Heart left ventricle (tissue), 16 donors: ENCODE results near the gene PHLPP1. TPM values are rescaled to one million over a fixed set of nuclear protein-coding genes. Genes with fewer than 3 reads are reported as not detected.
A peak's percentile ranks its signal among the peaks of the same experiment; 100 is the strongest.

ENCODE experiments used
- ATAC-seq, 4 donors: fragments of 200-7000 bp; cut with Tn5 transposase; one replicate each; pipeline ENCODE4 v1.9.1; 2020 to 2022; ENCODE audit warnings: moderate library complexity in 4 of 4, mild to moderate bottlenecking in 3 of 4, moderate number of reproducible peaks in 1 of 4
- DNase-seq, 5 donors: peaks; one replicate each; pipeline ENCODE4 v3.0.0-alpha.2; 2020
- H3K27ac ChIP-seq, 12 donors: fragments of 200-600 bp; sonication (generic) in 4 of 12; one replicate each; pipeline versions ENCODE4 v1.5.0 to v1.8.0; 2016 to 2022; ENCODE audit warnings: mild to moderate bottlenecking in 2 of 12
- H3K27me3 ChIP-seq, 9 donors: fragments of 200-600 bp; sonication (generic) in 2 of 9; one replicate each; pipeline versions ENCODE4 v1.5.1 to v1.8.0; 2016 to 2022; ENCODE audit warnings: mild to moderate bottlenecking in 3 of 9
- H3K36me3 ChIP-seq, 9 donors: fragments of 200-600 bp; sonication (generic) in 2 of 9; one replicate each; pipeline versions ENCODE4 v1.5.0 to v1.8.0; 2018 to 2022; ENCODE audit warnings: mild to moderate bottlenecking in 2 of 9
- H3K4me1 ChIP-seq, 12 donors: fragments of 200-600 bp; sonication (generic) in 4 of 12; one replicate each; pipeline versions ENCODE4 v1.5.0 to v1.8.0; 2016 to 2022; ENCODE audit warnings: mild to moderate bottlenecking in 3 of 12
- H3K4me3 ChIP-seq, 12 donors: fragments of 200-600 bp; sonication (generic) in 4 of 12; one replicate each; pipeline versions ENCODE4 v1.5.0 to v1.8.0; 2017 to 2022; ENCODE audit warnings: mild to moderate bottlenecking in 9 of 12, moderate library complexity in 4 of 12
- H3K9me3 ChIP-seq, 12 donors: fragments of 200-600 bp; sonication (generic) in 4 of 12; one replicate each; pipeline versions ENCODE4 v1.5.0 to v1.8.0; 2016 to 2022; ENCODE audit warnings: mild to moderate bottlenecking in 1 of 12
- POLR2A ChIP-seq, 2 donors: fragments of 450-650 bp; IDR thresholded peaks; one replicate each; pipeline ENCODE4 v1.6.1; 2017; ENCODE audit warnings: antibody characterized with exemption in 2 of 2, mild to moderate bottlenecking in 2 of 2, moderate library complexity in 2 of 2
- WGBS, 4 donors: extraction: QIAGEN DNeasy Blood & Tissue Kit in 2 of 4; methylation state at CpG; one replicate each; pipeline versions ENCODE4 v1.1.5 to v1.1.7; 2013 to 2018; 5-methylcytosine and 5-hydroxymethylcytosine counted together
- intact Hi-C, 10 donors: fragments of 100-400 bp; cut with DNase I; formaldehyde crosslinking; loops; one replicate each; pipeline versions ENCODE4 v1.11.1 to v1.14.2; 2022
- polyA plus RNA-seq, 2 donors: library from polyadenylated mRNA; stranded (reverse); fragments of 200-250 nt; gene quantifications; one replicate each; pipeline ENCODE4 v1.2.3, GENCODE V29; 2013
- total RNA-seq, 9 donors: library from RNA; depleted of rRNA in 2 of 9; stranded (reverse); fragments of >200 nt in 2 of 9; fragmentation: NEBNext Ultra II Directional in 3 of 9; extraction: Animal tissue kit (Norgen Biotek cat#: 25700) in 3 of 9; gene quantifications; one replicate each; pipeline versions ENCODE4 v1.1.0 to v1.2.4, GENCODE V29; 2016 to 2023
- TF ChIP-seq, protein P1 (sequence below), 12 donors: fragments of 200-600 bp; sonication (generic) in 4 of 12; IDR thresholded peaks; one replicate each; pipeline versions ENCODE4 v1.5.0 to v1.8.0; 2018 to 2022; ENCODE audit warnings: antibody characterized with exemption in 12 of 12, mild to moderate bottlenecking in 5 of 12
- donor health status: ischemic (EF 13 %, LVEDD 7.1; RV severe dilation, severe dysfunction).
- donor health status: healthy with polysubstance abuse.
- donor health status: DM: no; HTN: yes; CAD: no.
- donor health status: DM: no; HTN: no; CAD: no.
- donor health status: ischemic (EF 25% LVEDD 6.9; RV normal size, moderate dysfunction).
- donor health status: ischemic (EF 25% LVEDD 5.7; RV mildly dilated, moderate dysfunction).
- donor health status: healthy.
- donor health status: DM: yes; HTN: yes; CAD: no.
- donor health status: ischemic (EF 35%, LVEDD 5.7; RV mildly dilated, moderate dysfunction).
- donor health status: nonischemic (EF 11% LVEDD 7.7; RV severe dilation, severe dysfunction).
- donor health status: DM: yes; HTN: yes; CAD: no.
- donor health status: PGD.
- donor health status: ischemic (EF 29% LVEDD 5.4; RV normal size, mild dysfunction).
- donor health status: nonischemic (EF 23%, LVEDD 6.1; RV moderate dilation, normal function).

Gene PHLPP1
- total and polyA plus RNA-seq, 11 donors = 1.7 to 11.1 (median 6.2) TPM

DNA sequence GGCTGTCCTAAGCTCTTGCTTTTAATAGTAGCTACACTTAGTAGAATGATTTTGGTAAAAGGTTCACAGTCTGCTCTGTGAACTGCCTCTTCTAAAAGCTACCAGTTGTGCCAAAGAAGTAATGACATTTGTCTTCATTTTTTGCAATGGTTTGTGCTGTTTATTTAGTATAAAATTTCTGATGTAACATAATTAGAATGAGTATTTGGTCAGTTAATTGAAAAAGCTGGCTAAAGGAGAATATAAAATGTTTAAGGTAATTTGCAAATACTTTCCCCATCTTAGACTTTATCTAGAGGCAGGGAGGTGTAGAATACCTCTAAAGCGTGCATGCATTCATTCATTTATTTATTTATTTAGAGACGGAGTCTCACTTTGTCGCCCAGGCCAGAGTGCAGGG, 71.3 kb downstream of the PHLPP1 start:
- ATAC-seq (no peak), DNase-seq (no peak)
- Histone ChIP-seq H3K36me3 (no peaks in the 10 kb centered on the region), H3K27me3 (no peaks in the 10 kb centered on the region), H3K4me1 (peaks cover 0 to 31% (median 22%) of the 10 kb centered on the region in 12 donors), H3K4me3 (no peak overlapping the region), H3K27ac (no peak overlapping the region), H3K9me3 (no peaks in the 10 kb centered on the region)
- intact Hi-C loops = no loop called here
- 98 to 99% (median 98%) methylated on average over 3 of the region's 3 CpGs for WGBS, 4 donors
- TF ChIP-seq, protein P1, sequence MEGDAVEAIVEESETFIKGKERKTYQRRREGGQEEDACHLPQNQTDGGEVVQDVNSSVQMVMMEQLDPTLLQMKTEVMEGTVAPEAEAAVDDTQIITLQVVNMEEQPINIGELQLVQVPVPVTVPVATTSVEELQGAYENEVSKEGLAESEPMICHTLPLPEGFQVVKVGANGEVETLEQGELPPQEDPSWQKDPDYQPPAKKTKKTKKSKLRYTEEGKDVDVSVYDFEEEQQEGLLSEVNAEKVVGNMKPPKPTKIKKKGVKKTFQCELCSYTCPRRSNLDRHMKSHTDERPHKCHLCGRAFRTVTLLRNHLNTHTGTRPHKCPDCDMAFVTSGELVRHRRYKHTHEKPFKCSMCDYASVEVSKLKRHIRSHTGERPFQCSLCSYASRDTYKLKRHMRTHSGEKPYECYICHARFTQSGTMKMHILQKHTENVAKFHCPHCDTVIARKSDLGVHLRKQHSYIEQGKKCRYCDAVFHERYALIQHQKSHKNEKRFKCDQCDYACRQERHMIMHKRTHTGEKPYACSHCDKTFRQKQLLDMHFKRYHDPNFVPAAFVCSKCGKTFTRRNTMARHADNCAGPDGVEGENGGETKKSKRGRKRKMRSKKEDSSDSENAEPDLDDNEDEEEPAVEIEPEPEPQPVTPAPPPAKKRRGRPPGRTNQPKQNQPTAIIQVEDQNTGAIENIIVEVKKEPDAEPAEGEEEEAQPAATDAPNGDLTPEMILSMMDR (IDR thresholded peaks at IDR 0.05) = no peak
- no peak for TF ChIP-seq POLR2A (IDR thresholded peaks at IDR 0.05)

DNA sequence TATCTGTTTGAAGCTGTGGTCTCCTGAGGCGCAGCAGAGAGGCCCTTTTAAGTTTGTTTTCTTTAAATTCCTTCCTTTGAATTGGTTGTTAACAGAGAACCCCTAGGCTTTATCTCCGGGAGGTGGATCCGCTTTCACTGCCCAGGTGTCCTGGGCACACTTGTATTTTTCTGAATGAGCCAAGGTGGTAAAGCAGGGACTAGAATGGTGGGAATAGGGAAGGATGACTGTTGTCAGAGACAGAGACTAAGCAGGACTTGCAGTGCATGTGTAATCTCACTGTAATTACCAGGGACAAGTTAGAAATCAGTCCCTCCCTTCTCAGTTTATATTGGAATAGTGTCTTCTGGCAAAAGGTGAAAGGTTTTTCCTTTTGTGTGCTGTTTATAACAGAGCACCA, 72.8 kb downstream of the PHLPP1 start:
- DNase-seq (no peak), ATAC-seq (no peak)
- 93 to 100% (median 98%) methylated on average over 3 of the region's 3 CpGs for WGBS, 4 donors
- peaks cover 0 to 34% (median 22%) of the 10 kb centered on the region in 12 donors for H3K4me1 ChIP-seq
- no peak overlapping the region for H3K4me3 ChIP-seq
- H3K27me3 ChIP-seq = no peaks in the 10 kb centered on the region
- no peaks in the 10 kb centered on the region for H3K36me3 ChIP-seq
- H3K27ac ChIP-seq = no peak overlapping the region
- H3K9me3 ChIP-seq = no peaks in the 10 kb centered on the region
- intact Hi-C loops = no loop called here
- TF ChIP-seq, protein P1 (IDR thresholded peaks at IDR 0.05) = no peak
- TF ChIP-seq POLR2A (IDR thresholded peaks at IDR 0.05) = no peak

DNA sequence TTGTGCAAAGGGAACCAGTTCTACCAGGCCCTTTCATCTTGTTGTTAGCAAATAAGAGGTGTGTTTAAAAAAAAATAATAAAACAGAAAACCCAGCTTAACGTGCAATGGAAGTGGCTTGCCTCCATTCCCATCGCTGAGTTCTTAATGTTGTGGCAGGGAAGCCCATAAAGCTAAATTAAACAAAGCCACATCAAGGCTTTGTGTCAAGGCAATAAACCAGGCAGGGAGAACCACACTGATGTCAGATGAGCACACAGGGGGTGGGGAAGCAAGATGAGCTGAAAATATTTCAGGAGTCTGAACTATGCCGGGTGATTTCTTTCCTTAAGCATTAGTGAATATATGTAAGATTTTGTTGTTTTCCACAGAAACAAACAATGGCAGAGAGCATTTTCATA, 73.5 kb downstream of the PHLPP1 start:
- WGBS, 4 donors = 78 to 85% (median 79%) methylated on average over 3 of the region's 3 CpGs
- H3K27me3 ChIP-seq = no peaks in the 10 kb centered on the region
- TF ChIP-seq POLR2A (IDR thresholded peaks at IDR 0.05) = no peak
- TF ChIP-seq, protein P1 (IDR thresholded peaks at IDR 0.05) = no peak
- H3K9me3 ChIP-seq = no peaks in the 10 kb centered on the region
- intact Hi-C loops = no loop called here
- H3K4me3 ChIP-seq = no peak overlapping the region
- H3K4me1 ChIP-seq = peaks cover 0 to 34% (median 21%) of the 10 kb centered on the region in 12 donors
- H3K27ac ChIP-seq = no peak overlapping the region
- DNase-seq (no peak), ATAC-seq (no peak)
- no peaks in the 10 kb centered on the region for H3K36me3 ChIP-seq

DNA sequence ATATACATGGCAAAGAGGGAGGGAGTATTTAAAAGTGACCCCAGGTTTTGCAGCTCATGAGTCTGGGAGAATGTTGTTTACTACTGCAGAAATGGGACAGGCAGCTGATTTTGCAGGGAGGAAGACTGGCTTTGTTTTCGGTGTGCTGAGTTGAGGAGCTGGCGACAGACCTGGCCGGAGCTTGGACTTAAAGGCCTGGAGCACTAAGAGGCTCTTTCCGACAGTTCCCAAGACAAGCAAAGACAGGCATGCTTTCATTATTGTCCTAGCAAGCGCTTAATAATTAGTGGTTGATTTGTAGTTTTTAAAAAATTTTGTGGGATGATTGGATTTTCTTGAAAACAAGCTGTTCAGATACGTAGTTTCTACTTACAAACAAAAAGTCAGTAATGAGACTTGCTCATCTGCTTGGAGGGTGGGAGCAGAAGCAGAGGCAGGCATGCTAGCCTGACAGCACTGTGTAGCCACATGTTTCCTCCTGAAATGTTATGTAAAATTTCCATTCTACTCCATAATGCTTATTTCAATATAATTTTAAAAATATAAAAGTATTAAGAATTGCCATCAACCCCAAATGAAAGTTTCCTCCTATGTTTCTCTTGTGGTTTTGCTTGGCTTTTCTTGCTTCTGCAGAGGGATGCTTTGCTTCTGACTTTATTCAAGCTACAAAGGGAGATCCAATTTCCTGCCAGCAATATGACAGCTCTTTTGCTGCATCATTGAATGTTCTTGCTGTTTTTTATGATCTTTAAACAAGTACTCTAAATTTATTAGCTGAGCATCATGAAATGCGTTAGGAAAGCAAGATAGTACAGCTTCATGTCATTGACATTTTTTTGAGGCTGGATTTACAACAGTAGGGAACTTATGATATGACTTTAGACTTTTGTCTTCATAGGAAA, 75.8 kb downstream of the PHLPP1 start:
- intact Hi-C loops = loop anchor here in 3 of 10 donors (5.0 to 10.0 kb wide), 2 partner anchors 66 to 69 kb away; no protein-coding TSS in a partner anchor
- 54 to 70% (median 57%) methylated on average over 7 of the region's 7 CpGs for WGBS, 4 donors
- peak overlapping the region in 3 of 12 donors; percentile 13 to 21 (median 15) for H3K27ac ChIP-seq
- ATAC-seq (peak in 2 of 4 donors; percentile 41 to 45), DNase-seq (peak in 1 of 5 donors; percentile 9)
- H3K4me1 ChIP-seq = peaks cover 0 to 21% (median 7%) of the 10 kb centered on the region in 12 donors
- H3K9me3 ChIP-seq = no peaks in the 10 kb centered on the region
- H3K4me3 ChIP-seq = peak overlapping the region in 4 of 12 donors; percentile 10 to 23 (median 13)
- no peak for TF ChIP-seq POLR2A (IDR thresholded peaks at IDR 0.05)
- TF ChIP-seq, protein P1 (IDR thresholded peaks at IDR 0.05) = no peak
- H3K27me3 ChIP-seq = no peaks in the 10 kb centered on the region
- no peaks in the 10 kb centered on the region for H3K36me3 ChIP-seq
